GM18526 (cell line): Measurements from ENCODE around the gene SLC9A2.

Experiments used
- POLR2A ChIP-seq: IDR thresholded peaks from 3 replicates; pipeline ENCODE4 v1.6.1; 2011; ENCODE audit not compliant: insufficient read length; ENCODE audit errors: extremely low read depth

SLC9A2 gene

DNA sequence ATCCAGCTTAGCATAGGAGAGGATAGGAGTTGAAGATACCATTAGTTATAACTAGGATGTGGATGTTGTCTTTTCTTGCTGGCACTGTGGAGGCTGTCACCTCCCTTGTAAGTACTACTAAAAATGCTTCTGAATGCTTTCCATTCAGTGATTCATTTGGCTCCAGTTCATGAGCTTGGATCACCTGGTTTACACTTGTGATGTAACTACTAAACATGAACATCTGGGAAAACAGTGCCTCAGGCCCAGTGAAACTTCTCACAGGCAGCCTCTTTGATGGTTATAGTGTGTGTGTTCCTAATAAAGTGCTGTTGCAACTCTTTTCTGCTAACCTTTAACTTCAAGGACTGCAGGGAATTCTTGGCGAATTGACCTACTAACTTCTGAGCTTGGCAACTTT is 13.0 kb upstream of the SLC9A2 start:
- no peak for TF ChIP-seq POLR2A

DNA sequence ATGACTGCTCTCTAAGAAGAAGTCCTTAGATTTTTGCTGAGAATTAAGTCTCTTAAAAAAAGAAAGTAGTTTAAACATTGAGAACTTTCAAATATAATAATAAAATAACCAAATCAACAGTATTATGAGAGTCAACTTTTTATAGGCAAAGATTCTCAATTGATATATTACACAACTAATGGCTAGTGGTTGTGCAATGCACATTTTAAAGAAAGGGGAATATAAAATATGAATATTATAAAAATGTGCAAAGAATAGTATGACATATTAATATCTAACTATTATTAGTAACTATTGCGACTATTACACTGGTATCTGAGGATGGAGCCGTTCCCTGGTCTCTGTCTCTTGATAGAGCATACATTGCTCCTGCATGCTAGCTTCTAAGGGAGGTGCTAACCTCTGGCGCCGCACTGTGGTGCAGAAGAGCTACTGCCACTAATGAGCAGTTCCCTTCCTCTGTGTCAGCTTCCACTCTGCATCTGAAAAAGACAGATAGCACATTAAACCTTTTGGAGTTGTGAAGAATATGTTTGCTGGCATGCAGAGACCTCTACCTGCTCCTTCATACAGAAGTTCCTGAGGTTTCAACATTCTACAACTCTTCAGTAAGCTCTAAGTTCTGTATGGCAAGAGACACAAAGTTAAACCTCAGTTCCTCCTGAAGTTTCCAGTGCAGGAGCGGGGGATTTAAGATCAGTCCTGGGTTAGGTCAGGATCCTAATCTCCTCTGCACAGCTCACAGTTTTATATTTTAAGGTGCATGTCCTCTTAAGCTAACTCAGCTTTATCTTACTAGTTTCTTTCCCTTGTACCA is 3.5 kb upstream of the SLC9A2 start:
- no peak for TF ChIP-seq POLR2A

- TF ChIP-seq POLR2A, result no peak
These were observed 620 bp upstream of the SLC9A2 start for GRCh38 chr2:102618452-102619413.

- no peak for TF ChIP-seq POLR2A
These were observed 979 bp downstream of the SLC9A2 start for GRCh38 chr2:102620332-102620731.

DNA sequence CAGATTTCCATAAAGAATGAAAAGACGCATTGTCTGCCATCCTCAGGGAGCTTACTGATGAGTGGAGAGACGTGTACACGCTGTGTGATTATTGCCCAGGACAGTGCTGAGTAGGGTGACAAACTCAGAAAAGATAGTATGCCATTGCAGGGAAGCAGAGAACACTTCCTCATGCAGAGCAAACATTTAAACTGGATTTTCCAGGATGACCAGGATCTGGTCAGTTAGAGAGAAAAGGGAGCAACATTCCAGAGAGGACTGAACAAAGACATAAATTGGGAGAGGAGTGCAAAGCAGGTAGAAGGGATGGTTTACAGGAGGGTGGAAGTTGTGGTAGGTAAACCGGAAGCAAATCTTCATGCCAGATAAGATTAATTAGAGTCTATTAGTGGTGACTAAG is 2.3 kb downstream of the SLC9A2 start:
- no peak for TF ChIP-seq POLR2A

DNA sequence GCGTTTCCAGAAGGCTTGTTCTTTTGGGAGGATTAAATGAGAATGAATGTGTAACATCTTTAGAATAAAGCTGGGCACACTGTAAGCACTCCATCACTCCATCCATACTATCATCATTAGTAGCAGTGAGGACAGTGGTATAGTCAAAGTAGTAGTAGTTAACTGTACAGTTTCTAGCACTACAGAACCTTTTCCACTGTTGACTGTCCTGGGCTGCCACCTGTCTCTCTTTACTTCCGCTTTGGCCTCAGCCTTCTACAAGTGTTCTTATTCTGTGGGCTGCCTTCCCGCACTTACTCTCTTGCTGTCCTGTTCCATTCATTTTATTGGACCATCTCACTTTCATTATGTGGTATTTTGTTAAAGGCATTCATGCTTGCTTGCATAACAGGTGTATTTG is 3.3 kb downstream of the SLC9A2 start:
- no peak for TF ChIP-seq POLR2A

GRCh38 chr2:102630458-102630857 is 11.1 kb downstream of the SLC9A2 start:
- no peak for TF ChIP-seq POLR2A

- TF ChIP-seq POLR2A, result no peak
These were observed 13.2 kb downstream of the SLC9A2 start for GRCh38 chr2:102632380-102633175.

DNA sequence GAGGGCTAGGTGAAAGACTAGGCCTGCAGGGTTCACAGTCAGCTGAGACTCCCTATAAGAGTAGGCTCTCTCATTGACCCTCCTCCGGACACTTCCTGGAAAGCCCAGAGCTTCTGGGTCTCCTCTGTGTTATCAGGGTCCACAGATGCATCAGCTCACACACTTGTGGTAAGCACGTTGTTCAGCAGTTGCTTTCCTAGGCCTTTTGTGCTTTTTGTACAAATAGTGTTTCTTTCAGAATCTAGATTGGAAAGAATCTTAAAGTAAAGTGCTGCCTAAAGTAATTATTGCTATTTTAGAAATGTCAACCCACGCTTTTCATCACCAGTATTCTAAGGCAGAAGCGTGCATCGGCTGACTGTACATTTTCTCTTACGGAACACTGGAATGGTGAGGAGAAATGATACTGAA is 15.5 kb downstream of the SLC9A2 start:
- TF ChIP-seq POLR2A, result no peak

- TF ChIP-seq POLR2A, result no peak
These were observed 16.0 kb downstream of the SLC9A2 start for GRCh38 chr2:102635317-102635716.

DNA sequence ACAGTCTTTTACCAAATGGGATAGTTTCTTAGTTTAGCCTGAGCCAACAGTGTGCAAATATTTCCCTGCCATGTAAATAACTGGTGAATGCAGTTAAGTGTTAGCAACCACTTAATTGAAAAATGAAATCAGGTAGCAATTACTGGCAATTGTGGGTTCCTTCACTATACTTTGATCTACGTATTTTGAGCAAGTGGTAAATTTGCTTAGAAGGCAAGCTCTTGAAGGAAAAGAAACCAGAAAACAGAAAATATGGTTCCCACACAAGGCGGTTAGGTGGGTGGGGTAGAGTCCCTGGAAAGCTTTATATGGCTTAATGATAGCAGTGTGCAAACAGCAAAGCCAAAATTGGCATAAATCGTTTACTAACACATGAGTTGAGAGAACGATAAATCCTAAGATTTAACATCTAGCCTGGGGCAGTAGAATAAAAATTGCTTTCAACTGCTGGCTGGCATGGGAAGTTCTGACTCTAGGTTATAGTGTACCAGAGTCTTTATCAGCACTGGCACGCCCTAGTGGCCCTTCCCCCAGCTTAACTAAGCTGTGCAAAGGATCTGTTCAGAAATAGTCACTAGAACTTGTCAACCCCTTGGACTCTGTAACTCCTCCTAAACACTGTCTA is 17.0 kb downstream of the SLC9A2 start:
- no peak for TF ChIP-seq POLR2A

DNA sequence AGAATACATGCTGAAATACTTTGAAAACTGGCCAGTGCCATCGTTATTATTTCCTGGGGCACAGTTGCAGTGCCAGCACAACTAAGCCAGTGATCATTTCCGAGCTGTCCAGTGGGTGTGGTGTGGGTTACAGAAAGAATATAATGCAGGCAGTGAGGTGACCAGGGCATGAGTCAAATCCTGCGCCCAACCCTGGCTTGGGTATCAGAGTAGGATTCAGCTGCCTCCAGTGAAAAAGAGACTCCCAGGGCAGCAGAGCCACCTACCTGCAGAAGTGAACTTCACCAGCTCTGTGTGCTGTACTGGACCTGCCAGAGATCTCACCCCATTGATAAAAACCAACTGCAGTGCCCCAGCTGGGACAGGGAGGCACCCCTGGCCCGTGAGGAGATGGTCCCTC is 18.0 kb downstream of the SLC9A2 start:
- TF ChIP-seq POLR2A, result no peak

DNA sequence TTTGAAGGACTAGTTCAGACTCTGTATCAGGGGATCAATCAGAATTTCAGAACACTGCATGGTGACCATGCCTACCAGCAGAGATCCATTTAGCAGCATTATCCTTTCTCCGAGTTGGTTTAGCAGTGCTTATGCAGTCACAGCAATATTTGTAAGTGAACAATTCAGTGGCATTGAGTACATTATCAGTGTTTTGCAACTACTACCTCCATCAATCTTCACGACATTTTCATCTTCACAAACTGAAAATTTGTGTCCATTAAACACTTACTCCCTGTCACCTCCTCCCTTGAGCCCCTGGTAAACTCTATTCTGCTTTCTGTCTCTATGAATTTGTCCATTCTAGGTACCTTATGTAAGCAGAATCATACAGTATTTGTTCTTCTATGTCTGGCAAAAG is 20.1 kb downstream of the SLC9A2 start:
- TF ChIP-seq POLR2A, result no peak

DNA sequence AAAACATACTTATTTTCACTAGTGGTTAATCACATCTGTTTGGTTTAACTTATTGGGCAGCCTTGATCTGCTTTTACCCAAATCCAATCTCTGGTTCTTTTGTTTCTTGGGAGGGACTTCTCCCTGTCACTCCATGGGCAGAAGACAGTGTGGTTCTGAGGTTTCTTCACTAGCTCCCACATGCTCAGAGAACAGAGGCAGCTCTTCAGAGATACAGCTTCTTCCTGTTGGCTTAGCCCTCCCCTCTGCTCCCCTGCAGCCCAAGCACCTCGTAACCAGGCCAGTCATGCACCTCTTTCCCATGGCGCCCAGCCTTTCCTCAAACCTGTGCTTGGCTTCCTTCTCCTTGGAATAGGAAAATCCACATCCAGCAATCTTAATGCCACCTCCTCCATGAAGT is 32.8 kb downstream of the SLC9A2 start:
- TF ChIP-seq POLR2A, result no peak

DNA sequence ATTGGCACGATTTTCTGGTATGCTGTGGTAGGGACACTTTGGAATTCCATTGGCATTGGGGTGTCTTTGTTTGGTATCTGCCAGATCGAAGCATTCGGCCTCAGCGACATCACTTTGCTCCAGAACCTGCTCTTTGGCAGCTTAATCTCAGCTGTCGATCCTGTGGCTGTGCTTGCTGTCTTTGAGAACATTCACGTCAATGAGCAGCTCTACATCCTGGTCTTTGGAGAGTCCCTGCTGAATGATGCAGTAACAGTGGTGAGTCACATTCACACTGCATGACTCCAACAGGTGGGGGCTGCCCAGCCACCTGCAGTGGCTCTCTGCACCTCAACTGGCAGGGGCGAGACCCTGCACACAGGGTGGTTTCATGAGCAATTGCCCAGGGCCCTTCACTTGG is 38.4 kb downstream of the SLC9A2 start:
- TF ChIP-seq POLR2A, result no peak
